HG03097 (cell line): ENCODE results near the gene SLITRK1.

Experiments used
- ATAC-seq: cut with Tn5 transposase; IDR thresholded peaks from one replicate; pipeline ENCODE4 v1.9.1; 2021; ENCODE audit not compliant: unreplicated experiment, low FRiP score

SLITRK1 gene

DNA sequence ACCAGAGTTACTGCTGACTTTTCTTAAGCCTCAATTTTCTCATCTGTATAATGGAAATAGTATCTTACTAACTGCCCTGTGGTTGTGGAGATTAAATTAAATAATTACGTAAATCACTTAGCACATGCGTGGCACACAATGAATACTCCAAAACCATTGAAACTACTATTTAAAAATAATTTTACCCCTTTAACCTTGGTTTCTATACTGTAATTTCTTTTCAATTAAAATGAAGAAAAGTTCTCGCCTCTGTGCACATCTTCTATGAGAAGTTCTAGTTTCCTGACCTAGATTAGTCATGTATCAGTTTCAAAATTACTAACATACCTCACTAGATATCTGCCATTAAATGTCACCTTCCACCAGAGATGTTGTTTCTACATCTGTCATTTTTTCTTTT lies 5.7 kb downstream of the SLITRK1 start:
- peak; percentile 89 for ATAC-seq

DNA sequence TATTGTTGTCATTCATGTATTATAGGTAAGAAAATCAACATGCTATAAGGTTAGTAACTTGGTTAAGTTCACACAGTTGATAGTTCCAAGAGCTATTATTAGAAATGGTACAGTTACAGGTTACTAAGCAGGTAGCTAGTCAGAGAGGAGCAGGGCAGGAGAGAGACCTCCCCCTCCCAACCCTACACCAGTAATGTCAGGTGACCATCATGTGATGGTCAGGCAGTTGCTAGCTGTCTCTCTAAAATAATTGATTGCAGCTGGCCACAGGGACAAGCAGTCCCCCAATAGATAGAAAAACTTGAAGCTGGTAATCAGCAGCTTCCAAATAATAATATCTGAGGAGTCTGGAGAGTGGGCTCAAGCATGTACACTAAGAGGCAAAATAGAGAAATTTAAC lies 14.6 kb downstream of the SLITRK1 start:
- no peak for ATAC-seq

DNA sequence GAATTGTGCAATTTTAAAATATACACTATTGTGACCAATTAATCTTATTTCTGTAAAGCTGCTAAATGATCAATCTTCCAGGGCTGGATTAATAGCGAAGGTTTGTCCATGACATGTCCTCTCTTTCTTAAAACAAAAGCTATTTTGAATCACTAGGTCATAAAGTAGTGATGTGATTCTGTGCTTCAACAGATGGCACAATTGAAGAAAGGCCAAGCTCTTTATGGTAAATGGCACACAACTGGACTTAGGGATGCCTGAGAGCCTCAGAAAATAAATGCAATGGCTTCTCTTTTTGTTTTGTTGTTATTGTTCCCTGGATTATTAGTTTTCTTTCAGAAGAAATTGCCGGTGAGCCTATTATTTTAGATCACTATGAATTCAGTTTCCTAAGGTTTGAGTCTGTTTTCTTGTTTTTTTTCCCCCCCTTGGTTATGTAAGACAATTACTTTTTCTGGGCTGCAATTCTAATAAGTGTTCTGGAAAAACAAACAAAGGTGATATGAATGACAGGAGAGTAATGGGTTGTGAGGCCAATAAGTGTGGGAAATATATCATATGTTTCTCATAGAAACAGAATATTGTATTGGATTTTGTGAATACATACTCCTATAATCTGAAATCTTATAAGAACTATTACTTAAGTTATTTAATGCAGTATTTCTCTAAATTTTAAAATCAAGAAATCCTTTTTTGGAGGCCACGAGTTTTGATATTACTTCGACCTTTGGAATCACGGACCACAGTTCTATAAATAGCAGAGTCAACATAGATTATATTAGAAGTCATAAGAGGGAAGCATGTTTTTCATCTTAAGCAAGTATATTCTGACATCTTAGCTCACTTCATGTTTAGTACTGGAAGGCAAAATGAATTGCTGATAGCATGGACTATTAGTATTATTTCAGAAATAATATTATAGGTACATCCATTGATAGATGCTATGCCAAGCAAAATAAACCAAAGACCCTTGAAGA lies 16.8 kb downstream of the SLITRK1 start:
- ATAC-seq, result no peak

DNA sequence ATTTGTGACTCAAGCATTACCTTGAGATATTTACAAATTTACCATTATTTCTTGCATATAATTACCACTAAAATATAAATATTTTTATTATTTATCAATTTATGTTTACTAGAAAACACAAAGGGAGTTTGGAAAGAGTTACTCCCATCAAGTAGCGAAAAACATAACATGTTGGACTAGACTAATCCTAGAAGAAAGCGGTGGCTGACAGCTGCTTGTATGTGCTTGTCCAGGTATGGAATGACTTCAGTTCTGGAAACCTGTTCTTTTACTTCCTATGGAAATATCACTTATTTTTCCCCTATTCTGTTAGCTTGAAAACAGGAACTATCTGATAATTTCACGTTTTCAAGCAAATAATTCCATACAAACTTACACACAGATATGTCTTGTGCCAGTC lies 28.5 kb downstream of the SLITRK1 start:
- no peak for ATAC-seq

DNA sequence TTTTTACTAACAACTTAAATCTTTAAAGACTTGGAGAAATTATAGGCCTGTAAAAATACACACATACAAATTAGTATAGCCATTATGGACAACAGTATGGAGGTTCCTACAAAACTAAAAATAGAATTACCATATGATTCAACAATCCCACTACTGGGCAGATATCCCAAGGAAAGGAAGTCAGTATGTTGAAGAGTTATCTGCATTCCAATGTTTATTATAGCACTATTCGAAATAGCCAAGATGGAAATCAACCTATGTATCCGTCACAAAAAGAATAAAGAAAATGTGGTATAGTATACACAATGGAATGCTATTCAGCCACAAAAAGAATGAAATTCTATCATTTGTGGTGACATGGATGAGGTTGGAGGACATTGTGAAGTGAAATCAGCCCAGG lies 37.2 kb downstream of the SLITRK1 start:
- ATAC-seq, result no peak

GRCh38 chr13:83839146-83839545 lies 43.1 kb downstream of the SLITRK1 start:
- ATAC-seq, result no peak

DNA sequence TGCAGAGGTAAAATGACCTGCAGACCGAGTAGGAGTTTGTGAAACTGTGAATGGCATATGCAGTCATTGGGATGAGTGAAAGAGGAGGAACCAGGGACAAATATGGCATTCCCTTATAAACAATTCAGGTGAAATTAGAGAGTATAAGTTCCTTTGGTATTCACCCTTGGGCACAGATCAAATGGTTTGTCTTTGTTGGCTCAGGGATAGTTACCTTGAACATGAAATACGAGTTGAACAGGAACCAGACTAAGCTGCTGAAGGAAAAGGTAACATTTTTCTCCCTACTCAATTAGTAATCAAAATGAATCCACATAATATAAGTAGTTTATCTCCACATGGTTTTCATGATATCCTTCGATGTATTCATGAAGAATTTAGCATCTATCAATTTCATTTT lies 50.5 kb downstream of the SLITRK1 start:
- ATAC-seq, result no peak

DNA sequence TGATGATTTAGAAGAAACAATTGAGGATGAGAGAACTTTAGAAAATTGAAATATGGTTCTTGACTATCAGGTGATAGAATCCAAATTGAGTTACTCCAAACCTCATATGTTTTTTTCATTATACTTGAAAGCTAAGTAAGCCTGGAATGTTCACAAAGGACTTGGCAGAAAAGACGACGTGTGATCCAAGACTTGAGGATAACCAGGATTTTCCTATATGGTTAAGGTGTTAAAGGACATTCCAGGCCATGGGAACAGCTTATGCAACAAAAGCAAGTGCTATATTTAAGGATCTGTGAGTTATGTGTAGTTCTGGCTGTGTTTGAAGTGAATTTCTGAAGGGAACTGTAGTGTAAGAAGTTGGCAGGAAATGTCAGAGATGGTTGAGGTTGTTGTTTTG lies 52.5 kb downstream of the SLITRK1 start:
- ATAC-seq, result no peak

GRCh38 chr13:83827338-83827737 lies 54.9 kb downstream of the SLITRK1 start:
- no peak for ATAC-seq
